ENCODE measurements around the gene KCP.

DNA sequence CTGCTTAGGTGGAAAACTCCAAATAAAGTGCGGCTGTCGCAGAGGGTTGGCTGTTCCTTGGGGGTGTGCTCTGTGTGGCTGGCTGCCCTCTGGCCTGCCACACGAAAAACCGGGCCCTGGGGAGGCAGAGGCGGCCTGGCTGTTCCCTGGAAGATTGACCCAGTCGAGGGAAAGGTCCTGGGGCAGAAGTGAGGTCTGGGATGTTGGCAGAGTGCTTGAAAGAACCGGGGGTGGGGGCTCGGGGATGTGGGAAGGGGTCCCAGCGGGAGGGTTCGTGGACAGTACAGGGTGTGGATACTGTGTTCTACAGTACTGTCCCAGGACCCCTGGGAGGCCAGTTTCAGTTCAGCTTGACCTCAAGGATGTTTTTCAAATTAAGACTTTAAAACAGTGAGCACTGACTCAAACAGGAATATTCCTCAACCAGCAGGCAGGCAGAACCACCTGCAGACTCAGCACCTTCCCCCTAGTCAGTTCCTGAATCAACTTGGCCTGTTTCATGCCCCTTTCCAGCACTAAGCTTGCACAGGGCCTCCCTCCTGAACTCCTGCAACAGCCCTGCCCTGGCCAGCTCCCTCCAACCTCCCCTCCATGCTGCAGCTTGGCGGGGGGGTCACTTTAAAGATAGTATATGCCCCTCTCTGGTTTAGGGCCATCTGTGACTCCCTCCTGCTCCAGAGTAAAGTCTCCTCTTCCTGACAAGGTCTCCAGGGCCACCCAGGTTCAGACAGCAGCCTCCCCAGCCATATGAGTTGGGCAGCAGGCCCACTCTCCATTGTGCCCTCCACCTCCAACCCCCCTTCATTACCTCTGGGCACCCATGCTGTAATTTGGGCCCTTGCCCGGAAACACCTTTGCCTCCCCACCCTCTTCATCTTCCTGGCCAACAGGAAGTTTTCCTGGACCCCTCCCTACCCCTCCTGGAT is 51.0 kb downstream of the KCP start:
- TF ChIP-seq POLR2A (IDR thresholded peaks at IDR 0.05), result no peak
- TF ChIP-seq, protein P1, sequence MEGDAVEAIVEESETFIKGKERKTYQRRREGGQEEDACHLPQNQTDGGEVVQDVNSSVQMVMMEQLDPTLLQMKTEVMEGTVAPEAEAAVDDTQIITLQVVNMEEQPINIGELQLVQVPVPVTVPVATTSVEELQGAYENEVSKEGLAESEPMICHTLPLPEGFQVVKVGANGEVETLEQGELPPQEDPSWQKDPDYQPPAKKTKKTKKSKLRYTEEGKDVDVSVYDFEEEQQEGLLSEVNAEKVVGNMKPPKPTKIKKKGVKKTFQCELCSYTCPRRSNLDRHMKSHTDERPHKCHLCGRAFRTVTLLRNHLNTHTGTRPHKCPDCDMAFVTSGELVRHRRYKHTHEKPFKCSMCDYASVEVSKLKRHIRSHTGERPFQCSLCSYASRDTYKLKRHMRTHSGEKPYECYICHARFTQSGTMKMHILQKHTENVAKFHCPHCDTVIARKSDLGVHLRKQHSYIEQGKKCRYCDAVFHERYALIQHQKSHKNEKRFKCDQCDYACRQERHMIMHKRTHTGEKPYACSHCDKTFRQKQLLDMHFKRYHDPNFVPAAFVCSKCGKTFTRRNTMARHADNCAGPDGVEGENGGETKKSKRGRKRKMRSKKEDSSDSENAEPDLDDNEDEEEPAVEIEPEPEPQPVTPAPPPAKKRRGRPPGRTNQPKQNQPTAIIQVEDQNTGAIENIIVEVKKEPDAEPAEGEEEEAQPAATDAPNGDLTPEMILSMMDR (IDR thresholded peaks at IDR 0.05), result no peak
- no peak for TF ChIP-seq POLR2AphosphoS5 (IDR thresholded peaks at IDR 0.05)
- TF ChIP-seq EP300 (IDR thresholded peaks at IDR 0.05), result no peak

All from stomach (tissue), 4 donors.